ENCODE measurements around the gene GALNT8.
A peak's percentile ranks its signal among the peaks of the same experiment; 100 is the strongest.

GALNT8 gene

DNA sequence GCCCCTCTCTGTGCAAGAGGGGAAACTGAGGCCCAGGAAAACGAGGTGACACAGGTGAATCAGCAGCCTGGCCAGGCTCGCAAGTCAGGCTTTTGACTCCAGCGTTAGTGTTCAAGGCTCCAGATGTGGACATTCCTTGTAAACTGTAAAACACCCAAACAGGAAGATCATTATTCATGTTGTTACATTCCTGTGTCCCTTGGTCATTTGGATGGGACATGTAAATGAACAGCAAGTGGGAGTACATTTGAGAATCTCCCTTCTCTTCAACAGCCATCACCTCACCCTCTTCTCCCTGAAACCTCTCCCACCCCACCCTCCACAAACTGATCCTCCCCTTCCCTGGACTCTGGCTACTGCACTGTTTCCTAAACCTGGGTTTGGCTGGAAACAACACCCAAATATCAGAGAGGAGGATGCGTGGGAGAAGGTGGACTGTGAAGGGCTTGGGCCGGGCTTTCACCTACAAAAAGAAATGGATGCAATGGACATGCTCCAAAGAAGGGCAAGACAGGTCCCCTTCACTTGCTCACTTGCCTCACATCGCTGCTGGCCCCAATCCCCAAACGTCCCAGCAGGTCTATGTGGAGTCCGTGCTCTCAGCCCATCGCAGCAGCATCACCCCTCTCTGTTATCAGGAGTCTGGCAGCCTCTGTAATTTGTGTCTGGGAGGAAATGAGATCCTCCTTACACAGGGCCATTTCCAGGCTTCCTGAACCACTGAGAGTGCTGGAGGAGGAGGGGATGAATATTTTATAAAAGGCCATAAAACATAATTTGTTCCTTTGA lies 76.7 kb downstream of the GALNT8 start:
- DNase-seq = no peak
- Mint-ChIP-seq H3K9me3 (no peaks in the 10 kb centered on the region), H3K36me3 (ENCODE audit: low read depth) (no peaks in the 10 kb centered on the region), H3K27ac (no peak overlapping the region), H3K4me1 (ENCODE audit: low read depth) (no peaks in the 10 kb centered on the region), H3K4me3 (no peak overlapping the region), H3K27me3 (peaks cover 5% of the 10 kb centered on the region)

DNA sequence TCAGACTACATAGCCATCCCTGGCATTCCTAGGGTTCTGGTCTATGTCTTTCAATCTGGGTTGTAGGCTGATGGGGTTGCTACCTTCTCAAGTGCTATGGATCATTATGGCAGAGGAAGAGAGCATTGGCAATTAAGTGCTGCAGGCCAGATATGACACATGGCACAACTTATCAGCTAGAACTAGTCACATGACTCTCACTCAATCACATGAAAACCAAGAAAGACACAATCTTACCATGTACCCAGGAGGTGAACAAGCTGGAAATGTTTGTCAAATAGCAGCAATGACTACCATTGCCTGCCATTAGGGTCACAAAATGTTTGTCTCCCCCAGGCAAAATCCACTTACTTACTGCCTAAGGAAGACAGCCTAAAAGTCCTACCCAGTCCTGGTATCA lies 80.4 kb downstream of the GALNT8 start:
- Mint-ChIP-seq H3K4me1 (ENCODE audit: low read depth) (no peaks in the 10 kb centered on the region), H3K27ac (no peak overlapping the region), H3K9me3 (no peaks in the 10 kb centered on the region), H3K36me3 (ENCODE audit: low read depth) (no peaks in the 10 kb centered on the region), H3K4me3 (no peak overlapping the region), H3K27me3 (peaks cover 11% of the 10 kb centered on the region)
- no peak for DNase-seq

DNA sequence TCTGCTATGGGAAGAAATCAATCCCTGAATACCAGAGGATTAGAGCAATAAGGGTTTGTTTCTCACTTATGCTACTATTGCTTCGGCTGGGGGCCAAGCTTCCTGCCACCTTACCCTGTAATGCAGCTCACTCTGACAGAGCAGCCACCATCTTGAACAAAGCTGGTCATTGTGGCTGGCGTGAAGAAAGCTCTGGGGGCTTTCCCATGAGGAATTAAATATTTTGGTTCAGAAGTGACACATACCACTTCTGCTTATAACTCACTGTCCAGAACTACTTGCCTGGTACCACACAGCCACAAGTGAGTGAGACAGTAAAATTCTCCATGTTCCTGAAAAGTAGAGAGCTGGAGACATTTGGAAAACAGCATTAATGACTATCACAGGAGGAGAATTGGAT lies 82.6 kb downstream of the GALNT8 start:
- Mint-ChIP-seq H3K27ac (no peak overlapping the region), H3K9me3 (no peaks in the 10 kb centered on the region)

DNA sequence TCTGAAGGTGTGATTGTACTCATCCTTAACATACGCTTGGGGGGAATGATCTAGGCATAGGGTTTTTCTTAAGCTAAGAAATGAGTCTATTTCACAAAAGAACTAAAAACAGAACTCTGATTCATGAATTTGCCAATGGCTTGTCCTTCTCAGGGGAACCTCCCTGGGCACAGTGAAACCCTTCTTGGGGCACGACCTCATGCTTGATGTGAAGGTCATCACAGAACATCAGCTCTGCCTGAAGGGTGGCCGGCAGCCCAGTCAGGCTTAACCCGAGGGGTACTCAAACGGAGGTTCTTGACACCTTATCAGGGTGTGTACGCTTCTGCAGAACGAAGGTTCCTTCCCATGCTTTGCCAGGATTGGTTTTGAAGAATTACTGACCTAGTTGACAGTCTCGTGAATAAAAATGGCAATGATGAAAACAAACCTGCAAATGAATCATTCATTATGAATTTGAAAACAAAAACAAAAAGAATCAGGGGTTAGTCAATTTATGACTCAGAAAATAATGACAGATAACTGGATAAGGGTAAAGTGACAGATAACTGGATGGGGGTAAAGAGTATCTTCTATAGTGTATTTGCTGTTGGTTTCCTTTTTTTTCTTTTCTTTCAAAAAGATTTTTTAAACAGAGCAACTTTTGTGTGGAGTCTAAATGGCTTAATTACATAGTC lies 86.4 kb downstream of the GALNT8 start:
- Mint-ChIP-seq H3K27me3 (peaks cover 37% of the 10 kb centered on the region), H3K4me1 (ENCODE audit: low read depth) (peaks cover 30% of the 10 kb centered on the region), H3K36me3 (ENCODE audit: low read depth) (no peaks in the 10 kb centered on the region), H3K9me3 (no peaks in the 10 kb centered on the region), H3K4me3 (no peak overlapping the region), H3K27ac (peak overlapping the region; percentile 76)
- DNase-seq = no peak

More for the DNA sequence above, 82.6 kb downstream of the GALNT8 start:
- Mint-ChIP-seq H3K36me3 (ENCODE audit: low read depth) (no peaks in the 10 kb centered on the region), H3K4me1 (ENCODE audit: low read depth) (peaks cover 18% of the 10 kb centered on the region), H3K27me3 (peaks cover 10% of the 10 kb centered on the region), H3K4me3 (no peak overlapping the region)
- DNase-seq = no peak

DNA sequence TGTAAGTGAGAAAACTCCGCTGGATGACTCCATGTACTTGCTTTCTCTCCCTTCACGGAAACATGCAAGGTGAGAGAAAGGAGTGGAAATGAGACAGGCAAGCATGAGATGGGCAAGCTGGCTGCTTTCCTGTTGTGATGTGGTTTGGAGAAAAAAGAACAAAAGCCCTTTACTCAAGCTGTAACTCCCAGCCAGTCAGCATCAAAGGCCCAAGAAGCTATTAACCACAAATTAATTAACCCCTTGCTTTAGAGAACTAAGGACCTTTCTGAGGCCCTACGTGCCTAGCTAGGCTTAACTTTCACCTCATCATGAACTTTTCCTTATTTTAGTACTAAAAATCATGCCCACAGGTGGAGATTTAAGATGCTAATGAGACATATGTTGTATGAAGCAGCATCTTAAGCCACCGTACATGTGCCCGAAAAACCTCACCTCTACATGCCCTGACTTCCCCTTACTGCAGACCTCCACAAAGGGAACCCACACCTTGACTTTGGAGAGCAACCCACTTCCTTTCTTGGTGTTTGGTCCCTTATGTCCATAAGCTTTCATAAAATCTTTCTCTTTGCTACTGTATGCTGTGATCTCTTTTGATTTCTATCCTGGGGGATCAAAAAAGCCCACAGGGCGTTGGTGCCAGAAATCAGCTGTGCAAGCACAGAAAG lies 87.0 kb downstream of the GALNT8 start:
- Mint-ChIP-seq H3K4me1 (ENCODE audit: low read depth) (peaks cover 30% of the 10 kb centered on the region), H3K27me3 (peaks cover 40% of the 10 kb centered on the region), H3K36me3 (ENCODE audit: low read depth) (no peaks in the 10 kb centered on the region), H3K27ac (peak overlapping the region; percentile 48), H3K4me3 (no peak overlapping the region), H3K9me3 (no peaks in the 10 kb centered on the region)
- DNase-seq = no peak

DNA sequence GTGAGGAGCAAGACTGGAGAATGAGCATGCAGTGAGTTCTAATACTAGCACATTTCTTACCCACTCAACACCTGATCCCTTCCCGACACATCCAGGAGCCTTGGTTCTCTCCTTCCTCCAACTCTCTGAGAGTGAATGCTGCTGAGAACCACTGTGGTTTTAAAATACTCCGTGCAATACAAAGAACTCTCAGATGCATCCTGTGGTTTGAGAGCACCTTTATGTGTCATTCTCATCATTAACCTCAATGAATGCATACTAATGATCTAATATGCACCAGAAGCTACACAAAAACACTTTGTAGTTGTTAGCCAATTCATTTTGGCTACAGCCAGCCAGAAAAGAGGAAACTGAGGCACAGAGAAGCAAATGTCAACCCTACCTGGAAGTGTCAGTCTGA lies 87.6 kb downstream of the GALNT8 start:
- Mint-ChIP-seq H3K27me3 (peaks cover 40% of the 10 kb centered on the region), H3K4me3 (no peak overlapping the region)

DNA sequence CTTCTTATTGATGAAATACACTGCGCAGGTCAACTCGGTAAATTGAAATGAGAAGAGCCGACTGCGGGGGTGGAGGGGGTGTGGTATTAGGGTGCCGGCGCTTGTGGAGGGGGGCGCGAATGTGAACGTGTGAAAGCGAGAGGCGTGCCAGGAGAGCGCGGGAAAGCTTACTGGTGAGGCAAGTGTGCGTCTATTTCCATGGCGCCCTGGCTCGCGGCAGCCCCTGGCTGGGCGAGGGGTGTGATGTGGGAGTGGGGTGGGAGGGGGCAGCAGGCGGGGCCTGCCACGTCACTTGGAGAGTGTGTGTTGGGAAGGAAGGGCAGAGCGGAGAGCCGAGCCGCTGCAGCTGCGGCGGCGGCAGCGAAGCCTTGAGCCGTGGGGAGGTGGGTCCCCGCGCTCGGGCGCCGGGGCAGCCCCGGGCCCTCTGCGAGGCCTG lies 88.8 kb downstream of the GALNT8 start:
- H3K36me3 Mint-ChIP-seq (ENCODE audit: low read depth) = no peaks in the 10 kb centered on the region
- H3K27me3 Mint-ChIP-seq = peaks cover 36% of the 10 kb centered on the region
- H3K4me1 Mint-ChIP-seq (ENCODE audit: low read depth) = peaks cover 30% of the 10 kb centered on the region
- no peak for DNase-seq
- H3K4me3 Mint-ChIP-seq = no peak overlapping the region
- no peak overlapping the region for H3K27ac Mint-ChIP-seq
- no peaks in the 10 kb centered on the region for H3K9me3 Mint-ChIP-seq

More for the DNA sequence above, 87.6 kb downstream of the GALNT8 start:
- H3K4me1 Mint-ChIP-seq (ENCODE audit: low read depth) = peaks cover 30% of the 10 kb centered on the region
- no peaks in the 10 kb centered on the region for H3K36me3 Mint-ChIP-seq (ENCODE audit: low read depth)
- no peak for DNase-seq
- peak overlapping the region; percentile 11 for H3K27ac Mint-ChIP-seq
- H3K9me3 Mint-ChIP-seq = no peaks in the 10 kb centered on the region

DNA sequence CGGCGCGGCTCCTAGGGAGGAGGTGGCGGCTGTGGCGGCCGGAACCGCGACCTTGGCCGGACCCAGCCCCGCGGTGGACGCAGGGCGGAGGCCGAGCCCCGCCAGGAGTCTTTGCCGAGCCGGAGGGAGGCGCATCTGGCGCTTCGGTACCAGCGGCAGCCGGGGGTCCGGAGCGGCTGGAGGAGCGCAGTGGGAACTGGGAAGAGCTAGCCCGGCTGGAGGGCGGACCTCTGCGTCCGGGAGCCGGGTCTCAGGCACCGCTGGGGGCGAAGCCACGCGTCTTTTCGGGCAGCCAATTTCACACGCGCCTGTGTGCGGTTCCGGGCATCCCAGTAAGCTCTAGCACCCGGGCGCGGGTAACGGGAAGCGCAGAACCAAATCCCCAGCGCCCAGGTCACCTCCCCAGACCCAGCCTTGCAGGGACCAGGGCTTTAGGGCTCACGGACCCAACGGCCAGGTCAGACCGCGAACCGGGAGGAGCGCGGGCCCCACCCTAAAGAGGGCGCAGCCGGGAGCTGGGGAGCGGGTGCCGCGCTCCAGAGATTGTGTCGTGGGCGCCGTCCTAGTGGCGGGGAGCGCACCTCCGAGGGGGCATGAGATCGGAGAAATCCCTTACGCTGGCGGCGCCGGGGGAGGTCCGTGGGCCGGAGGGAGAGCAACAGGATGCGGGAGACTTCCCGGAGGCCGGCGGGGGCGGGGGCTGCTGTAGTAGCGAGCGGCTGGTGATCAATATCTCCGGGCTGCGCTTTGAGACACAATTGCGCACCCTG lies 89.4 kb downstream of the GALNT8 start:
- Mint-ChIP-seq H3K27me3 (peaks cover 35% of the 10 kb centered on the region), H3K4me1 (ENCODE audit: low read depth) (peaks cover 30% of the 10 kb centered on the region), H3K27ac (no peak overlapping the region), H3K9me3 (no peaks in the 10 kb centered on the region), H3K36me3 (ENCODE audit: low read depth) (no peaks in the 10 kb centered on the region), H3K4me3 (peak overlapping the region; percentile 38)
- DNase-seq = no peak

DNA sequence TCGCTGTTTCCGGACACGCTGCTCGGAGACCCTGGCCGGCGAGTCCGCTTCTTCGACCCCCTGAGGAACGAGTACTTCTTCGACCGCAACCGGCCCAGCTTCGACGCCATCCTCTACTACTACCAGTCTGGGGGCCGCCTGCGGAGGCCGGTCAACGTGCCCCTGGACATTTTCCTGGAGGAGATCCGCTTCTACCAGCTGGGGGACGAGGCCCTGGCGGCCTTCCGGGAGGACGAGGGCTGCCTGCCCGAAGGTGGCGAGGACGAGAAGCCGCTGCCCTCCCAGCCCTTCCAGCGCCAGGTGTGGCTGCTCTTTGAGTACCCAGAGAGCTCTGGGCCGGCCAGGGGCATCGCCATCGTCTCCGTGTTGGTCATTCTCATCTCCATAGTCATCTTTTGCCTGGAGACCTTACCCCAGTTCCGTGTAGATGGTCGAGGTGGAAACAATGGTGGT lies 90.0 kb downstream of the GALNT8 start:
- peak overlapping the region; percentile 36 for H3K4me3 Mint-ChIP-seq
- no peaks in the 10 kb centered on the region for H3K36me3 Mint-ChIP-seq (ENCODE audit: low read depth)
- no peaks in the 10 kb centered on the region for H3K9me3 Mint-ChIP-seq
- no peak for DNase-seq
- peaks cover 30% of the 10 kb centered on the region for H3K4me1 Mint-ChIP-seq (ENCODE audit: low read depth)
- H3K27ac Mint-ChIP-seq = no peak overlapping the region
- peaks cover 36% of the 10 kb centered on the region for H3K27me3 Mint-ChIP-seq

DNA sequence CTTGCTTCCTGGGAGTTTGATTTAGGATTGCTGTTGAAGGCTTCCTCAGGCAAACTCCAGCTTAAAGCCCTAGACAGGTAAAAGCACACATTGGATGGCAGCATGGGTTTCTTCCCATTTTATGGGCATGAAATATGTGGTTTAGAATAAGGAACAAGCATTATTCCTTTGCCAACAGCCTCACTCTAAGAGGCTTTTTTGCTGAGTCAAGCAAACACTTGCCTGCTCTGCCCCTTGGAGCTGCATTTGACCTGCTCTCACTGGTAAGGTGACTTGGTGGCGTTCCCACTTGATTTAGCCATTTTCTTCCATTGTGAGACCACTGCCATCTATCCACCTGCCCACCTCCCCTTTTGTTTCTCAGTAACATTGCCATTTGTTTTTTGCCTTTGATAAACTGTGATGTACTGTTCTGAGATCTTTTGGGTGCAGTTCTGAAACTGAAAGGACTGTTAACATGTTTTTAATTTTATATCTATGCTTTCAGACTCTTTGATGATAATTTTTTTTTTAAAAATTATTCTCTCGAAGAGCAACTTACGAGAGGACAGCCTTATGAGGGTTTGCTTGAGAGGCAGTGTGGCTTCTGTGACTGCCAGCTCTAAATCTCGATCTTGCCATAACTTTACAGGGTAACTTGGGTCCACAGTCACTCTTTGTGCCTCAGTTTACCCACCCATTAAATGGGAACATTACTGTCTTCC lies 92.6 kb downstream of the GALNT8 start:
- Mint-ChIP-seq H3K27me3 (peaks cover 36% of the 10 kb centered on the region), H3K27ac (no peak overlapping the region), H3K4me1 (ENCODE audit: low read depth) (peaks cover 16% of the 10 kb centered on the region), H3K36me3 (ENCODE audit: low read depth) (no peaks in the 10 kb centered on the region), H3K4me3 (no peak overlapping the region), H3K9me3 (no peaks in the 10 kb centered on the region)
- DNase-seq = no peak

DNA sequence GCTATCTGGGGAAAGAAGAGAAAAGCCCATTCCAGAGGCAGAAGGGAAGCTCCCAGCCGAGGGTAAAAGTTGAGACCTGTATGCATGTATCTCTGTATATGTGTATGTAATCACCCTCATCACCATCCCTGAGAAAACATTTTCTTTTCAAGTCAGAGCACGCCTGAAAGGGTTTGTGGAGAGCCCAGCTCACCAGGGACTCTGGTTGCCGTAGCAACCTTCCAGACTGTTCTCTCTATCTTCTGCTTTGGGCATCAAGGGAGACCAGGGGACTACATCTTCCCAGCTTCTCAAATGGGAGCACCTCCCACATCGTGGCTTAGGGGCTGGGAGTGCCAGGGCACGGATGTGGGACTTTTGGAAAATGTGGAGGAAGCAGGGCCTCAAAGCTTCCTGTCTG lies 93.5 kb downstream of the GALNT8 start:
- Mint-ChIP-seq H3K27me3 (peaks cover 28% of the 10 kb centered on the region), H3K9me3 (no peaks in the 10 kb centered on the region), H3K4me3 (no peak overlapping the region), H3K36me3 (ENCODE audit: low read depth) (no peaks in the 10 kb centered on the region), H3K4me1 (ENCODE audit: low read depth) (peaks cover 14% of the 10 kb centered on the region), H3K27ac (no peak overlapping the region)
- DNase-seq = no peak

DNA sequence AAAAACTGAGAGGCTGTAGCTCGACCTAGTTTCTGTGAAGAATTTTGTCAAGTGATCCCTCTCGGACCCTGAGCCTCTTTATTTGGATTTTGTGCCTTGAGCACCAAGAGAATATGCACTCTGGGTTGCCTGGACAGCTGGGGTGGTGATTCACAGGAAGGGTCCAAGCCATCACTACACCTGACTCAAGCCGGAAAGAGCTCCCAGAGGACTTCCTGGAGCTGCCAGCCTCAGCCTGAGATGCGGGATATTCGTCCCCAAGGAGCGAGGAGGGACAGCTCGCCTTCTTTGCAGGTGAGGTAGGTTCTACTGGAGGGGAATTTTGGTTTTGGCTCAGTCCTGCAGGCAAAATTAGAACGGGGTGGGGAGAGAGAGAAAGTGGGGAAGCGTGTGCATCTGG lies 94.3 kb downstream of the GALNT8 start:
- DNase-seq = no peak
- Mint-ChIP-seq H3K4me1 (ENCODE audit: low read depth) (peaks cover 13% of the 10 kb centered on the region), H3K4me3 (no peak overlapping the region), H3K27ac (no peak overlapping the region), H3K27me3 (peaks cover 25% of the 10 kb centered on the region), H3K9me3 (no peaks in the 10 kb centered on the region), H3K36me3 (ENCODE audit: low read depth) (no peaks in the 10 kb centered on the region)

DNA sequence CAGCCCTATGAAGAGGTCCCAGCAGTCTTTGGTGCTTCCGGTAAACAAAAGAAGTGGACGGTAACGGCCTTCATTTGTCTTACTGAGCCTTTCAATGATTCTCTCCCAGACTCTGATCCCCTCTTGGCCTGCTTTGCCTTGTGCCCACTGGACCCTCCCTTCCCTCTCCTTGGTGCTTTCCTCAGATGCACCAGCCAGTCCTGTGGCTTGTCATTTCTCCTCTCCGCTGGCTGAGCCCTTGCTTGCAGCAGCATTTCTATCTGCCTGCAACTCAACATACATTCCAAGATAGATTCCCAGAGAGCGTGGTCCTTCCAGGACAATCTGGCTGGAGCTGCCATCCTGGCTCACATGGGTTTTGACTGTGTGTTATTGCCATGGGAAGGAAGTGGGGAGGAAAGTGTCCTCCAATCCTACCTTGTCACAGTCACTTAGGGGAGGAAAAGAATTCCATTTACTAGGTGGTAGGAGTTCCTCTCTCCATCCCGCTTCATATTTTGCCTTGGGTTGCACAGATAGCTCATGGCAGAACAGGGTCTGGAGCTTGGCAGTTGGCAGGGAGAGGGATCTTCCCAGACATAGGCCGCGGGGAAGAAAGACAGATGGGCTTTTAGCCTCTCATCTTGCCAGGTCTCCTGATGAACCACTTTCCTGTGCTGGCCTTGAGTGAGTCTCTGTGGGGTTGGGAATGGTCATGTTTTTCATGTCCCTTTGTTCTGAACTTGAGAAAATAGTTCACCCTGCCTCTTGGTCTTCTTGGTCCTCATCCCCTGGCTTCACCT lies 96.7 kb downstream of the GALNT8 start:
- Mint-ChIP-seq H3K36me3 (ENCODE audit: low read depth) (no peaks in the 10 kb centered on the region), H3K9me3 (no peaks in the 10 kb centered on the region), H3K4me1 (ENCODE audit: low read depth) (peaks cover 12% of the 10 kb centered on the region), H3K27ac (no peak overlapping the region), H3K4me3 (no peak overlapping the region), H3K27me3 (peaks cover 3% of the 10 kb centered on the region)
- no peak for DNase-seq

Data from activated T-cell treated with anti-CD3 and anti-CD28 coated beads, Interleukin-2, amount 50 U/mL, for 24 hours (primary cell).